K562 (cell line): ENCODE measurements around the gene DNASE1L3. TPM values are rescaled to one million over a fixed set of nuclear protein-coding genes. Genes with fewer than 3 reads are reported as not detected.

ENCODE experiments used
- ATF1 ChIP-seq, 2 experiments: fragments of 450-650 bp in 1 of 2; IDR thresholded peaks; 2 replicates each; pipeline ENCODE4 v1.6.1; 2016; ENCODE audit warnings: missing compliant biosample characterization in 1 of 2, missing genetic modification characterization in 1 of 2
- CREBBP ChIP-seq: IDR thresholded peaks from one replicate; pipeline ENCODE4 v1.6.1; 2012; ENCODE audit warnings: low read depth, mild to moderate bottlenecking, control low read depth, inconsistent platforms, low read length
- HDAC8 ChIP-seq: fragments of 450-650 bp; IDR thresholded peaks from 2 replicates; pipeline ENCODE4 v1.6.1; 2016; ENCODE audit warnings: mild to moderate bottlenecking, missing genetic modification characterization, moderate library complexity, missing compliant biosample characterization
- HES1 ChIP-seq: fragments of 450-650 bp; IDR thresholded peaks from 2 replicates; pipeline ENCODE4 v1.6.1; 2016; ENCODE audit warnings: low read depth, mild to moderate bottlenecking, moderate library complexity
- HLTF ChIP-seq: fragments of 450-650 bp; IDR thresholded peaks from 2 replicates; pipeline ENCODE4 v1.6.1; 2016
- HMGN3 ChIP-seq: IDR thresholded peaks from 2 replicates; pipeline ENCODE4 v1.6.1; 2011; ENCODE audit warnings: borderline replicate concordance, low read depth, mild to moderate bottlenecking, mixed read lengths, low read length; ENCODE audit not compliant: insufficient read length; ENCODE audit errors: extremely low read depth
- ILF3 ChIP-seq: fragments of 450-650 bp; IDR thresholded peaks from 2 replicates; pipeline ENCODE4 v1.6.1; 2018; ENCODE audit warnings: antibody characterized with exemption, mild to moderate bottlenecking, moderate library complexity, borderline replicate concordance
- ILK ChIP-seq: fragments of 450-650 bp; IDR thresholded peaks from 2 replicates; pipeline ENCODE4 v1.6.1; 2016; ENCODE audit warnings: missing genetic modification characterization, low read depth, mild to moderate bottlenecking, missing compliant biosample characterization, moderate library complexity, borderline replicate concordance
- NCOA4 ChIP-seq: fragments of 450-650 bp; IDR thresholded peaks from 2 replicates; pipeline ENCODE4 v1.6.1; 2018; ENCODE audit warnings: mild to moderate bottlenecking; ENCODE audit not compliant: partially characterized antibody
- PCBP1 ChIP-seq: fragments of 200-400 bp; formaldehyde crosslinking; IDR thresholded peaks from 2 replicates; pipeline ENCODE4 v1.6.1; 2018; ENCODE audit warnings: mild to moderate bottlenecking, low read depth, low read length; ENCODE audit not compliant: poor library complexity, severe bottlenecking
- PHF20 ChIP-seq: fragments of 450-650 bp; IDR thresholded peaks from 2 replicates; pipeline ENCODE4 v1.6.1; 2018; ENCODE audit not compliant: partially characterized antibody
- POLR2AphosphoS2 ChIP-seq: IDR thresholded peaks from 2 replicates; pipeline ENCODE4 v1.6.1; 2012; ENCODE audit warnings: low read length, improper control_type of control experiment
- RAD21 ChIP-seq, 2 experiments: fragments of 250-450 bp in 1 of 2; fragments of 450-650 bp in 1 of 2; sonication (Bioruptor Pico) in 1 of 2; formaldehyde crosslinking in 1 of 2; IDR thresholded peaks in 1 of 2; conservative IDR thresholded peaks in 1 of 2; 2 replicates each; pipeline versions ENCODE4 v1.4.0 to v1.8.0; 2020 to 2022; ENCODE audit warnings: mild to moderate bottlenecking in 2 of 2, moderate library complexity in 1 of 2
- RBFOX2 ChIP-seq: fragments of 200-400 bp; formaldehyde crosslinking; IDR thresholded peaks from 2 replicates; pipeline ENCODE4 v1.6.1; 2017; ENCODE audit warnings: low read depth, mild to moderate bottlenecking, low read length, moderate library complexity
- RNF2 ChIP-seq: sonication (generic); IDR thresholded peaks from 2 replicates; pipeline ENCODE4 v1.6.1; 2016
- SPI1 ChIP-seq: IDR thresholded peaks from 2 replicates; pipeline ENCODE4 v1.6.1; 2011; ENCODE audit warnings: low read depth, low read length, control low read depth, borderline replicate concordance
- TCF7L2 ChIP-seq: fragments of 150-350 bp; IDR thresholded peaks from 2 replicates; pipeline ENCODE4 v1.6.1; 2016; ENCODE audit warnings: low read depth, mild to moderate bottlenecking, low read length, moderate library complexity
- THAP12 ChIP-seq: fragments of 250-450 bp; sonication (Bioruptor Pico); IDR thresholded peaks from 2 replicates; pipeline ENCODE4 v1.9.0; 2021; ENCODE audit warnings: mild to moderate bottlenecking, inconsistent platforms
- WHSC1 ChIP-seq: IDR thresholded peaks from one replicate; pipeline ENCODE4 v1.6.1; 2012; ENCODE audit warnings: low read length, control low read depth, inconsistent platforms
- ZC3H11A ChIP-seq: IDR thresholded peaks from 2 replicates; pipeline ENCODE4 v1.6.1; 2012; ENCODE audit warnings: low read depth, low read length, improper control_type of control experiment
- ZKSCAN3 ChIP-seq: fragments of 250-450 bp; sonication (Bioruptor Pico); IDR thresholded peaks from 2 replicates; pipeline ENCODE4 v1.4.0; 2020
- ZNF354B ChIP-seq: fragments of 250-450 bp; sonication (Bioruptor Pico); IDR thresholded peaks from 2 replicates; pipeline ENCODE4 v1.4.0; 2020
- ZNF589 ChIP-seq: fragments of 200-800 bp; sonication (Bioruptor generic); IDR thresholded peaks from 2 replicates; pipeline ENCODE4 v1.6.1; 2016; ENCODE audit warnings: low read depth, missing genetic modification characterization, missing compliant biosample characterization
- ZNF778 ChIP-seq: fragments of 450-650 bp; formaldehyde crosslinking; IDR thresholded peaks from 2 replicates; pipeline ENCODE4 v1.4.0; 2020; ENCODE audit warnings: mild to moderate bottlenecking, moderate library complexity
- polyA plus RNA-seq, 8 experiments: library from polyadenylated mRNA; depleted of rRNA in 4 of 8; stranded (reverse) in 5 of 8; unstranded in 3 of 8; fragments of >200 nt; fragmentation: Nextera tagmentation in 2 of 8; fragmentation: Illumina TruSeq in 1 of 8; extraction: Ambion mirVana in 2 of 8; extraction: Trizol in 1 of 8; gene quantifications; 2 replicates each; pipeline versions ENCODE4 v1.2.1 to v1.2.3, GENCODE V29; 2011 to 2014; ENCODE audit warnings: inconsistent platforms in 1 of 8, missing spikeins in 1 of 8
- total RNA-seq, 7 experiments: library from RNA; depleted of rRNA in 6 of 7; stranded (reverse); fragments of >200 nt in 6 of 7; fragmentation: Illumina TruSeq in 2 of 7; extraction: Trizol in 2 of 7; gene quantifications; 2 replicates each; pipeline versions ENCODE4 v1.2.1 to v1.2.3, GENCODE V29; 2011 to 2021; ENCODE audit warnings: low replicate concordance in 1 of 7
- TF ChIP-seq, protein P1 (sequence below): sonication (generic); formaldehyde crosslinking; IDR thresholded peaks from 2 replicates; pipeline ENCODE4 v1.8.0; 2022; ENCODE audit warnings: missing genetic modification reagents, mild to moderate bottlenecking, moderate library complexity, borderline replicate concordance

Gene DNASE1L3
- total and polyA plus RNA-seq, 9 of the 15 experiments (the other 6 are each of a cell fraction or from before 2014, with no cell fraction given), result 0.06 TPM; not detected in 8

- no peak for TF ChIP-seq THAP12 (CRISPR knock-in tag)
- peak; percentile 57; the same call in 1 of the 2 replicates for TF ChIP-seq RBFOX2
- TF ChIP-seq ZKSCAN3 (CRISPR knock-in tag), result no peak
- no peak for TF ChIP-seq ZNF354B (CRISPR knock-in tag)
- 0 out of 2 replicates have a peak, but pooled peaks have one; percentile 18 for TF ChIP-seq RNF2
- no peak for TF ChIP-seq ZNF589
- TF ChIP-seq WHSC1, result no peak
- TF ChIP-seq ILF3, result no peak
- no peak for TF ChIP-seq HDAC8 (tag)
- TF ChIP-seq TCF7L2, result no peak
- TF ChIP-seq PHF20, result no peak
- no peak for TF ChIP-seq ZC3H11A
- TF ChIP-seq HMGN3, result peak; percentile 47
- TF ChIP-seq RAD21 (CRISPR knock-in tag; conservative IDR thresholded peaks at IDR 0.05 in 1 of 2, IDR thresholded peaks at IDR 0.05 in 1 of 2), result peak; percentile 44 to 71
- TF ChIP-seq SPI1, result no peak
- TF ChIP-seq, protein P1, sequence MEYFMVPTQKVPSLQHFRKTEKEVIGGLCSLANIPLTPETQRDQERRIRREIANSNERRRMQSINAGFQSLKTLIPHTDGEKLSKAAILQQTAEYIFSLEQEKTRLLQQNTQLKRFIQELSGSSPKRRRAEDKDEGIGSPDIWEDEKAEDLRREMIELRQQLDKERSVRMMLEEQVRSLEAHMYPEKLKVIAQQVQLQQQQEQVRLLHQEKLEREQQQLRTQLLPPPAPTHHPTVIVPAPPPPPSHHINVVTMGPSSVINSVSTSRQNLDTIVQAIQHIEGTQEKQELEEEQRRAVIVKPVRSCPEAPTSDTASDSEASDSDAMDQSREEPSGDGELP (CRISPR knock-in tag), result peak; percentile 37; the same call in 1 of the 2 replicates
- no peak for TF ChIP-seq PCBP1
- TF ChIP-seq POLR2AphosphoS2, result no peak
- no peak for TF ChIP-seq ILK (tag)
- no peak for TF ChIP-seq ZNF778 (CRISPR knock-in tag)
- TF ChIP-seq CREBBP, result no peak
- no peak for TF ChIP-seq HLTF
- no peak for TF ChIP-seq NCOA4
- no peak for TF ChIP-seq HES1
- TF ChIP-seq ATF1 (CRISPR knock-in tag; IDR thresholded peaks at IDR 0.05), result no peak
- peak; percentile 37; the same call in 1 of the 2 replicates for TF ChIP-seq ATF1 (tag; IDR thresholded peaks at IDR 0.05)
Measured at GRCh38 chr3:58177747-58178527, 32.8 kb downstream of the DNASE1L3 start (continued).
